ENCODE results near the gene ZNF263. TPM values are rescaled to one million over a fixed set of nuclear protein-coding genes. Genes with fewer than 3 reads are reported as not detected.

ZNF263 gene
- total RNA-seq, 1 experiment from 2014 or later = 30.9 TPM

DNA sequence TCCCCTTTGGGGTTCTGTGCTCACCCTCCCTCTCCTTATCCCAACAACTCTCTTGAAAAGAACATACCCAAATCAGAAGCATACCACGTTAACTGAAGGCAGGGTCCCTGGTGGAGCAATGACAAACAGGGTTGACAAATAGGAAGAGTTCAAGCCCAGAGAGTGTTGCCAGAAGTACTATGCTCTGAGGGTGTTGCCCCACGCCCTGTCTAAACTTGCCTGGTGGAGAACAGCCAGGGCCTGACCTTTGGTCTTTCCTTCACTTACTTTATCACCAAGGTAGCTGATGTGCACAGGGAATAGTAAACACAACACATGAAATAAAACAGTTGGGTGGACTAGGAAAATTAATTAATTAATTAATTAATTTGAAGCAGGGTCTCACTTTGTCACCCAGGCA lies 45.4 kb downstream of the ZNF263 start:
- DNase-seq (ENCODE audit: unreplicated experiment) = no peak
- ChIA-PET POLR2A (no interaction called here), CTCF (interaction anchor here (1.2 kb wide), 1 partner anchor 16 kb away, joined by 3 read pairs; no protein-coding TSS in a partner anchor)
- Mint-ChIP-seq H3K9me3 (ENCODE audit: unreplicated experiment) (no peaks in the 10 kb centered on the region), H3K27me3 (ENCODE audit: insufficient read depth, unreplicated experiment) (no peaks in the 10 kb centered on the region), H3K27ac (ENCODE audit: low read depth, unreplicated experiment) (no peak overlapping the region), H3K36me3 (ENCODE audit: insufficient read depth, unreplicated experiment) (no peaks in the 10 kb centered on the region), H3K4me3 (ENCODE audit: unreplicated experiment) (no peak overlapping the region), H3K4me1 (ENCODE audit: insufficient read depth, unreplicated experiment) (no peaks in the 10 kb centered on the region)
- intact Hi-C loops (cut with micrococcal nuclease) = no loop called here
- TF ChIP-seq, protein P1, sequence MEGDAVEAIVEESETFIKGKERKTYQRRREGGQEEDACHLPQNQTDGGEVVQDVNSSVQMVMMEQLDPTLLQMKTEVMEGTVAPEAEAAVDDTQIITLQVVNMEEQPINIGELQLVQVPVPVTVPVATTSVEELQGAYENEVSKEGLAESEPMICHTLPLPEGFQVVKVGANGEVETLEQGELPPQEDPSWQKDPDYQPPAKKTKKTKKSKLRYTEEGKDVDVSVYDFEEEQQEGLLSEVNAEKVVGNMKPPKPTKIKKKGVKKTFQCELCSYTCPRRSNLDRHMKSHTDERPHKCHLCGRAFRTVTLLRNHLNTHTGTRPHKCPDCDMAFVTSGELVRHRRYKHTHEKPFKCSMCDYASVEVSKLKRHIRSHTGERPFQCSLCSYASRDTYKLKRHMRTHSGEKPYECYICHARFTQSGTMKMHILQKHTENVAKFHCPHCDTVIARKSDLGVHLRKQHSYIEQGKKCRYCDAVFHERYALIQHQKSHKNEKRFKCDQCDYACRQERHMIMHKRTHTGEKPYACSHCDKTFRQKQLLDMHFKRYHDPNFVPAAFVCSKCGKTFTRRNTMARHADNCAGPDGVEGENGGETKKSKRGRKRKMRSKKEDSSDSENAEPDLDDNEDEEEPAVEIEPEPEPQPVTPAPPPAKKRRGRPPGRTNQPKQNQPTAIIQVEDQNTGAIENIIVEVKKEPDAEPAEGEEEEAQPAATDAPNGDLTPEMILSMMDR (IDR thresholded peaks at IDR 0.05; ENCODE audit: unreplicated experiment) = no peak
- BruUV-seq (replicated peaks) = no TSS peak

Other genes with a start within 250 kb of the ZNF263 start
- gene BICDL2, start 246.5 kb upstream of the ZNF263 start, total RNA-seq (2022) = 0.23 and 0.39 TPM in 2 replicates
- gene MMP25, start 236.9 kb upstream of the ZNF263 start, total RNA-seq (2022) = 0.26 and 0.64 TPM in 2 replicates
- gene IL32, start 217.9 kb upstream of the ZNF263 start, total RNA-seq (2022) = 24.0 and 29.8 TPM in 2 replicates
- gene ZSCAN10, start 184.2 kb upstream of the ZNF263 start, total RNA-seq (2022) = 0.49 and 1.4 TPM in 2 replicates
- gene ZNF205, start 170.9 kb upstream of the ZNF263 start, total RNA-seq (2022) = 11.8 and 12.1 TPM in 2 replicates
- gene ZNF213, start 148.5 kb upstream of the ZNF263 start, total RNA-seq (2022) = 19.7 and 20.7 TPM in 2 replicates
- gene OR1F1, start 95.3 kb upstream of the ZNF263 start, total RNA-seq (2022) = not detected in 2 replicates
- 6.6 and 8.8 TPM in 2 replicates for gene ZNF200, start 48.3 kb upstream of the ZNF263 start, total RNA-seq (2022)
- gene MEFV, start 26.9 kb upstream of the ZNF263 start, total RNA-seq (2022) = 0.49 and 0.72 TPM in 2 replicates
- 3.4 and 5.5 TPM in 2 replicates for gene TIGD7, start 21.9 kb downstream of the ZNF263 start, total RNA-seq (2022)
- 24.3 and 28.2 TPM in 2 replicates for gene ZNF75A, start 22.0 kb downstream of the ZNF263 start, total RNA-seq (2022)
- gene OR2C1, start 72.4 kb downstream of the ZNF263 start, total RNA-seq (2022) = not detected in 2 replicates
- 17.5 and 18.1 TPM in 2 replicates for gene ZSCAN32, start 117.5 kb downstream of the ZNF263 start, total RNA-seq (2022)
- gene ZNF174, start 117.7 kb downstream of the ZNF263 start, total RNA-seq (2022) = 7.5 and 8.9 TPM in 2 replicates
- 2.3 and 2.5 TPM in 2 replicates for gene ZNF597, start 160.0 kb downstream of the ZNF263 start, total RNA-seq (2022)
- gene NAA60, start 160.2 kb downstream of the ZNF263 start, total RNA-seq (2022) = 38.6 and 40.8 TPM in 2 replicates
- not detected in 2 replicates for gene C16orf90, start 212.0 kb downstream of the ZNF263 start, total RNA-seq (2022)
- 29.5 and 33.1 TPM in 2 replicates for gene CLUAP1, start 217.5 kb downstream of the ZNF263 start, total RNA-seq (2022)

Data from MCF 10A (cell line).